Endodermal cell (in vitro differentiated cells): ENCODE results near the gene TSSC4. TPM values are rescaled to one million over a fixed set of nuclear protein-coding genes. Genes with fewer than 3 reads are reported as not detected.

Experiments
- DNase-seq: peaks from one replicate; pipeline ENCODE4 v3.0.0-alpha.2; 2017
- H3K27ac ChIP-seq: 2 replicates; pipeline ENCODE4 v1.5.1; 2013; ENCODE audit warnings: mild to moderate bottlenecking, low read depth, low read length, moderate library complexity
- H3K27me3 ChIP-seq: 2 replicates; pipeline ENCODE4 v1.6.1; 2013; ENCODE audit warnings: mild to moderate bottlenecking, low read length, moderate library complexity; ENCODE audit not compliant: insufficient read depth, control insufficient read depth, poor library complexity, severe bottlenecking
- H3K36me3 ChIP-seq: 2 replicates; pipeline ENCODE4 v1.7.0; 2013; ENCODE audit warnings: mild to moderate bottlenecking, low read length, moderate library complexity; ENCODE audit not compliant: control insufficient read depth, insufficient read depth
- H3K4me1 ChIP-seq: one replicate; pipeline ENCODE4 v1.7.0; 2013; ENCODE audit warnings: low read length; ENCODE audit not compliant: control insufficient read depth, insufficient read depth
- H3K4me3 ChIP-seq: 2 replicates; pipeline ENCODE4 v1.5.1; 2013; ENCODE audit warnings: mild to moderate bottlenecking, low read length, moderate library complexity
- H3K9ac ChIP-seq: 2 replicates; pipeline ENCODE4 v1.6.1; 2013; ENCODE audit warnings: mild to moderate bottlenecking, low read length, moderate library complexity; ENCODE audit not compliant: poor library complexity, severe bottlenecking; ENCODE audit errors: extremely low read depth
- H3K9me3 ChIP-seq: 2 replicates; pipeline ENCODE4 v1.6.1; 2013; ENCODE audit warnings: mild to moderate bottlenecking, low read length, moderate library complexity; ENCODE audit not compliant: control insufficient read depth
- H3K27ac Mint-ChIP-seq: 2 replicates; pipeline ENCODE4 v1.8.0; 2020; ENCODE audit warnings: mixed read lengths
- H3K27me3 Mint-ChIP-seq: 2 replicates; pipeline ENCODE4 v1.8.0; 2021; ENCODE audit warnings: mild to moderate bottlenecking, mixed read lengths; ENCODE audit not compliant: insufficient read depth
- H3K36me3 Mint-ChIP-seq: 2 replicates; pipeline ENCODE4 v1.8.0; 2020; ENCODE audit warnings: low read depth, mixed read lengths
- H3K4me1 Mint-ChIP-seq: 2 replicates; pipeline ENCODE4 v1.8.0; 2020; ENCODE audit warnings: mixed read lengths
- H3K4me3 Mint-ChIP-seq: 2 replicates; pipeline ENCODE4 v1.8.0; 2020; ENCODE audit warnings: mild to moderate bottlenecking, moderate library complexity, mixed read lengths
- H3K9me3 Mint-ChIP-seq: 2 replicates; pipeline ENCODE4 v1.8.0; 2020; ENCODE audit warnings: mild to moderate bottlenecking, mixed read lengths
- WGBS, 2 experiments: methylation state at CpG; one replicate each; pipeline versions ENCODE4 v1.1.5 to v1.1.7; 2013; ENCODE audit warnings: missing lambda C conversion rate in 2 of 2, mixed read lengths in 1 of 2; ENCODE audit not compliant: insufficient coverage in 1 of 2, insufficient read length in 1 of 2; 5-methylcytosine and 5-hydroxymethylcytosine counted together
- total RNA-seq, 2 donors: library from RNA; stranded (reverse); fragmentation: NEBNext Ultra II Directional in 1 of 2; extraction: Animal tissue kit (Norgen Biotek cat#: 25700) in 1 of 2; gene quantifications; 2 replicates in 1 of 2; 3 replicates in 1 of 2; pipeline ENCODE4 v1.2.1, GENCODE V29; 2021
- TF ChIP-seq, protein P1 (sequence below): fragments of 200-600 bp; sonication (generic); conservative IDR thresholded peaks from 2 replicates; pipeline ENCODE4 v1.5.0; 2021; ENCODE audit warnings: antibody characterized with exemption, mild to moderate bottlenecking

Gene TSSC4
- total RNA-seq, 2 donors from 2014 or later, result 47.2 to 51.1 TPM

GRCh38 chr11:2434008-2434407 lies 33.5 kb downstream of the TSSC4 start:
- H3K4me1 Mint-ChIP-seq, result no peaks in the 10 kb centered on the region
- H3K4me3 Mint-ChIP-seq, result no peak overlapping the region
- DNase-seq, result no peak
- TF ChIP-seq, protein P1, sequence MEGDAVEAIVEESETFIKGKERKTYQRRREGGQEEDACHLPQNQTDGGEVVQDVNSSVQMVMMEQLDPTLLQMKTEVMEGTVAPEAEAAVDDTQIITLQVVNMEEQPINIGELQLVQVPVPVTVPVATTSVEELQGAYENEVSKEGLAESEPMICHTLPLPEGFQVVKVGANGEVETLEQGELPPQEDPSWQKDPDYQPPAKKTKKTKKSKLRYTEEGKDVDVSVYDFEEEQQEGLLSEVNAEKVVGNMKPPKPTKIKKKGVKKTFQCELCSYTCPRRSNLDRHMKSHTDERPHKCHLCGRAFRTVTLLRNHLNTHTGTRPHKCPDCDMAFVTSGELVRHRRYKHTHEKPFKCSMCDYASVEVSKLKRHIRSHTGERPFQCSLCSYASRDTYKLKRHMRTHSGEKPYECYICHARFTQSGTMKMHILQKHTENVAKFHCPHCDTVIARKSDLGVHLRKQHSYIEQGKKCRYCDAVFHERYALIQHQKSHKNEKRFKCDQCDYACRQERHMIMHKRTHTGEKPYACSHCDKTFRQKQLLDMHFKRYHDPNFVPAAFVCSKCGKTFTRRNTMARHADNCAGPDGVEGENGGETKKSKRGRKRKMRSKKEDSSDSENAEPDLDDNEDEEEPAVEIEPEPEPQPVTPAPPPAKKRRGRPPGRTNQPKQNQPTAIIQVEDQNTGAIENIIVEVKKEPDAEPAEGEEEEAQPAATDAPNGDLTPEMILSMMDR, result no peak
- Histone ChIP-seq H3K4me1 (no peaks in the 10 kb centered on the region), H3K36me3 (no peaks in the 10 kb centered on the region), H3K4me3 (no peak overlapping the region), H3K9me3 (no peaks in the 10 kb centered on the region), H3K27me3 (peaks cover 32% of the 10 kb centered on the region), H3K9ac (no peak overlapping the region), H3K27ac (no peak overlapping the region)
- no peaks in the 10 kb centered on the region for H3K9me3 Mint-ChIP-seq
- 86 to 88% methylated on average over 5 to 8 of the region's 8 CpGs for WGBS, 2 experiments
- no peaks in the 10 kb centered on the region for H3K36me3 Mint-ChIP-seq
- no peak overlapping the region for H3K27ac Mint-ChIP-seq
- H3K27me3 Mint-ChIP-seq, result peaks cover 29% of the 10 kb centered on the region

DNA sequence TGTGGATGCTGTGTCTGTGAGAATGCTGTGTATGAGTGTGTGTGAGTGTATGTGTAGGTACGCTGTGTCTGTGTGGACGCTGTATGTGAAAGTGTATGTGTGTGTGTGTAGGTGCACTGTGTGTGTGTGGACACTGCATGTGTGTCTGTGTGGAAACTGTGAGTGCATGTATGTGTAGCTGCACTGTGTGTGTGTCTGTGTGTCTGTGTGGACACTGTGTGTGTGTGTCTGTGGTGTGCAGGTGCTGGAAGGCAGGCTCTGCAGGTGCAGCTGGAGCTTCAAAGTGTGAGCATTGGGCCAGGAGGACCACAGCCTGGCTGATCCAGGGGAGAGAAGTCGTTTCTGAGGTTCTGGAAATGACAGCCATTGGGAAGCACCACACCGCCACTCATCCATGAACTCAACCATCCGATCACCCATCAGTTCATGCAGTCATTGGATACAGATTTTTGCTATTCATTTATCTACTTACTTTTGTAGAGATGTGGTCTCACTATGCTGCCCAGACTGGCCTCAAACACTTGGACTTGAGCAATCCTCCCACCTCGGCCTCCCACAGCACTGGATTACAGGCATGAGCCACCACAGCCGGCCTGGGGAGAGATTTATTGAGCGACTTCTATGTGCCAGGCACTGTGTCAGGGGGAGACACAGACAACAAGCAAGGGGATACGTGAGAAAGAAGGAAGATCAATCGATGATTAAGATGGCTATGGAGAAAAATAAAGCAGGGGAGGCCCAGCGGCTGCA lies 34.1 kb downstream of the TSSC4 start:
- no peak overlapping the region for H3K9ac ChIP-seq
- TF ChIP-seq, protein P1, result no peak

GRCh38 chr11:2435288-2436012 lies 34.9 kb downstream of the TSSC4 start:
- DNase-seq, result no peak
- Mint-ChIP-seq H3K4me3 (no peak overlapping the region), H3K27me3 (peaks cover 43% of the 10 kb centered on the region), H3K9me3 (no peaks in the 10 kb centered on the region), H3K27ac (no peak overlapping the region), H3K36me3 (no peaks in the 10 kb centered on the region), H3K4me1 (no peaks in the 10 kb centered on the region)
- H3K27ac ChIP-seq, result no peak overlapping the region
- TF ChIP-seq, protein P1, result no peak
- 91 to 92% methylated on average over 12 of the region's 12 CpGs for WGBS, 2 experiments
- no peaks in the 10 kb centered on the region for H3K4me1 ChIP-seq
- H3K27me3 ChIP-seq, result peaks cover 46% of the 10 kb centered on the region
- no peaks in the 10 kb centered on the region for H3K9me3 ChIP-seq
- H3K36me3 ChIP-seq, result no peaks in the 10 kb centered on the region
- H3K4me3 ChIP-seq, result no peak overlapping the region
- no peak overlapping the region for H3K9ac ChIP-seq

More for the DNA sequence above, 34.1 kb downstream of the TSSC4 start:
- Mint-ChIP-seq H3K27ac (no peak overlapping the region), H3K36me3 (no peaks in the 10 kb centered on the region), H3K9me3 (no peaks in the 10 kb centered on the region), H3K27me3 (peaks cover 36% of the 10 kb centered on the region), H3K4me1 (no peaks in the 10 kb centered on the region), H3K4me3 (no peak overlapping the region)
- 84 to 90% methylated on average over 8 to 11 of the region's 11 CpGs for WGBS, 2 experiments
- peaks cover 38% of the 10 kb centered on the region for H3K27me3 ChIP-seq
- no peak for DNase-seq
- no peaks in the 10 kb centered on the region for H3K4me1 ChIP-seq
- H3K9me3 ChIP-seq, result no peaks in the 10 kb centered on the region
- no peaks in the 10 kb centered on the region for H3K36me3 ChIP-seq
- no peak overlapping the region for H3K4me3 ChIP-seq
- no peak overlapping the region for H3K27ac ChIP-seq
